ENCODE data around the gene TLE3.
"Not testable (repeated sequence)": the region's sequence is repeated elsewhere in the genome, so short reads cannot be mapped to it uniquely, and the experiment has no call there.

The TLE3 gene

GRCh38 chr15:70125605-70126004 is 27.9 kb upstream of the TLE3 start:
- no peak for FAIRE-seq

- no peak for FAIRE-seq
These were observed 24.0 kb upstream of the TLE3 start for GRCh38 chr15:70121624-70122302.

DNA sequence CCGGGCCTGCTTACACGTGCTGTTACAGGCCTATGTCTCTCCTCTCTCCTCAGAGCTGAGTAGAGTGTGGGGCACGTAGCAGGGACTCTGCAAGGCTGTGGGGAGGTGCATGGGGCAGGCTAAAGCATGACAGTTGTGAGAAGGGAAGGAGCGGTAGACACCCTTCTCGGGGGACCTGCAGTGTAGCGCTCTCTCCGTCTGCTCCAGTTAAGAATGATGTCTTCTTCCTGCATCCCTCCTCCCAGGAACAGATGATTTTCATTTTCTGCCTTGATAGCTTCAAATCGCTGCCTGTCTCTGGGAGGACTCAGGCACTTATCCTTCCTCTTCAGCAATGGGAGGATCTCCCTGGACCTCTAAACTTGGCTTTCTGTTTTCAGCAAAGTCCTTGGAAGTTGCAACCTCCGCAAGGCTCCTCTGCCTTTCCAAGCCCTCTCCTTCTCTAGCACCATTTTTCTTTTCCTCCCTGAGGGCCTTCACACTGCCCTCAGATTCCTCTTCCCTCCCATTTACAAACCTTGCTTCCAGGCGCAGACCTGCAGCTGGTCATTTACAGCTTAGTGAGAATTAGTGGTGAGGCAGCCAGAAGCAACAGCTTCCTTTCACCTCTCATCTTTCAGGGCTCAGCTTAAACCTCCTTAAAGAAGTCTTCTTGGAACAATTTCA is 23.4 kb upstream of the TLE3 start:
- FAIRE-seq = no peak

GRCh38 chr15:70119911-70120508 is 22.3 kb upstream of the TLE3 start:
- no peak for FAIRE-seq

DNA sequence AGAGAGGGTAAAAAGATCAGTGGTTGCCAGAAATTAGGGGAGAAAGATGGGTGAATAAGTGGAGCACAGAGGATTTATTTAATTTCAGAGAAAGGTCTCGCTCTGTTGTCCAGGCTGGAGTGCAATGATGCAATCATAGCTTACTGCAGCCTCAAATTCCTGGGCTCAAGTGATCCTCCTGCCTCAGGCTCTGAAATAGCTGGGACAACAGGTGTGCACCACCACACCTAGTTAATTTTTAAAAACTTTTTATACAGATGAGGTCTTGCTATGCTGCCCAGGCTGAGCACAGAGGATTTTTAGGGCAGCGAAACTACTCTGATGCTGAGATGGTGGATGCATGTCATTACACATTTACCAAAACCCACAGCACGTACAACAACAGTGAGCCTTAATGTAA is 20.9 kb upstream of the TLE3 start:
- no peak for FAIRE-seq

- FAIRE-seq = no peak
These were observed 18.6 kb upstream of the TLE3 start for GRCh38 chr15:70116317-70116716.

DNA sequence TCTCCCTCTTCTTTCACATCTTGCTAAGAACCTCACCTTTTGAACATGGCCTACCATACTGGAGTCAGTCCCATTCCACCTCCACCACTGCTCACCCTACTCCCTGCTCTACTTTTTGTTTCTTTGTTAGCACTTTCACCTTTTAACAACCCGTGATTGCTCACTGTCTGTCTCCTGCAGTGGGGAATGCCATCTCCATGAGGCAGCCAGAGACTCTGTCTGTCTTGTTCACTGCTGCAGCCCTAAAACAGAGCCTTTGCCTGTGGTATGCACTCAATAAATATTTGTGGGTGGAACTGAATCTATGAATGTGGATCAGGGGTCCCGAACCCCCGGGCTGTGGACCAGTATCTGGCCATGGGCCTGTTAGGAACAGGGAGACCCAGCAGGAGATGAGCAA is 16.5 kb upstream of the TLE3 start:
- FAIRE-seq = no peak

DNA sequence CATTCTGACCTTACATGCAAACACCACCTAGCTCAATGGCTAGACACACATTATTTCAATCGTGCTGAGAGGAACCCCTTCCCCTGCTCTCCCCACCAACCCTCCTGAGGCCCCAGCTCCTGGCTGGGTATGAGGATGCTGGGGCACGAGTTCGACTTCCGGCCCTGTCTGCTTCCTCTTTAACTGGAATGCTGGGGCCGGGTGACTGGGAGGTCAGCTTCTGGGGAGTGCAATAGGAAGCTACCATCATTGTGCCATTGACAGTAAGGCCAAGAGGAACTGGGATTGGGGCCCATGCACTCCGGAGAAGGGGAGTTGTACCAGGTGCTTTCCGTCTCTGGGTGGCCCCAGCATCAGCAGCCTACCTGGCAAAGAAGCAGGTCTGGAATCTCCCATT is 15.6 kb upstream of the TLE3 start:
- FAIRE-seq = no peak

DNA sequence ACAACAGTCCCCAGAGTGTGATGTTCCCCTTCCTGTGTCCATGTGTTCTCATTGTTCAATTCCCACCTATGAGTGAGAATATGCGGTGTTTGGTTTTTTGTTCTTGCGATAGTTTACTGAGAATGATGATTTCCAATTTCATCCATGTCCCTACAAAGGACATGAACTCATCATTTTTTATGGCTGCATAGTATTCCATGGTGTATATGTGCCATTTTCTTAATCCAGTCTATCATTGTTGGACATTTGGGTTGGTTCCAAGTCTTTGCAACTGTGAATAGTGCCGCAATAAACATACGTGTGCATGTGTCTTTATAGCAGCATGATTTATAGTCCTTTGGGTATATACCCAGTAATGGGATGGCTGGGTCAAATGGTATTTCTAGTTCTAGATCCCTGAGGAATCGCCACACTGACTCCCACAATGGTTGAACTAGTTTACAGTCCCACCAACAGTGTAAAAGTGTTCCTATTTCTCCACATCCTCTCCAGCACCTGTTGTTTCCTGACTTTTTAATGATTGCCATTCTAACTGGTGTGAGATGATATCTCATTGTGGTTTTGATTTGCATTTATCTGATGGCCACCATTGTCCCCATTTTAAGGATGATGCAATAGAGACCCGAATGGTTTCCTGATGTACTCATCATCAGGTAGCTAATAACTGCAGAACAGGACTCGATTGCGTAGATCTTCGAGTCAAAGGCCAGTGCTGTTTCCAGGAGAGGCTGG is 15.0 kb upstream of the TLE3 start:
- FAIRE-seq = not testable (repeated sequence)

GRCh38 chr15:70112074-70112395 is 14.3 kb upstream of the TLE3 start:
- no peak for FAIRE-seq

DNA sequence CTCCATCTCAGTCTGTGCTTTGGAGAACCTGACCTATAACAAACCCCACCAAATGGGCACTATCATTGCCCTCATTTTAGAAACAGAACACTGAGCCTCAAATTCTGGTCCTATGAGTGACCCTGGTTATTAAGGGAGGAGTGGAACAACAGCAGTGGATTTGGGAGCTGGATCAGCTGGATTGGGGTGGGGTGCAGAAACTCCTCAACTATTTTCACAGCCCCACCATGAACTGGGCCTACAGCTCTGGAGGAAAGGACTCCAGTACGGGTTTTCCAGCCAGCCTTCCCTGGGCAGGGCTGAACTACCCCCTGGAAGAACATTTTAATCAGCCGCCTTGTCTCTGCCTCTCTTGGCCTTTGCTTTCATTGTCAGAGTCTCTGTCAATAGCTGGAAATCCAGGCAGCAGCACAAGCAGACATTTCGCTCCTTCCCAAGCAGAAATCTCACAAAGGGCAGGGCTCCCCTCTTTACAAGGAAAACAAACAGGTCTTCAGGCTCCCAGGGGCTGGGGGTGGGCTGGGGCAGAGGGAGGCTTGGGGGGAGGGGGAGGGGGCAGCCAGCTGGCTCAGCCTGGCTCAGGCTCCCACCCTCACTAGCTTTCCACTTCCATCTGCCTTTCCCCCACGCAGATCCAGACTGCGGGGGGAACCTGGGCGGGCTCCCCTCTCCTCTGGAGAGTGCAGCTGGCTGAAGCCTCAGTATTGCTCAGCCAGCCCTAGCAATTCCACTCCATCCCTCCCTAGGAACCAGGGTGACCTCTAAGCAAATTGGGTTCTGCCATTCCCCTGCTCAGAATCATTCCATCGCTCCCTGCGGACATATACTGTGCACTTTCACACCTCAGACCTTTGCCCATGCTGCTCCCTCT is 13.7 kb upstream of the TLE3 start:
- FAIRE-seq = no peak

DNA sequence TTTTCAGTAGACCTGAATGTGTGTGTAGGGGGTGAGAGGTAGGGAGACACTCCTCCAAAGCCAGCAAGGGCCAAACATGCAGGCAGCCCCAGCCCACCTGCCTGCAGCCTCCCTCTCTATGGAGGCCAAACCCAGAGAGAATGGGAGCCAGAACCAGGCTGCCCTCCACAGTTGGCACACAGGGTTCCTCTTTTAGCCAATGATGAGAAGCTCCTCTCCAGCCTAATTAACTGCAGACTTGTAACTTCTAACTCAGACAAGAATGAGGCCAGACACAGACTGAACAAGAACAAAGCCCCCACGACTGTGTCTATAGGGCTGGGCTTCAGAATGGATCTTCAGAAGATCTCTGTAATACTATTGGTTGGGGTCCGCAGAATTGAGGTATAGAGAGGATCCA is 12.3 kb upstream of the TLE3 start:
- no peak for FAIRE-seq

DNA sequence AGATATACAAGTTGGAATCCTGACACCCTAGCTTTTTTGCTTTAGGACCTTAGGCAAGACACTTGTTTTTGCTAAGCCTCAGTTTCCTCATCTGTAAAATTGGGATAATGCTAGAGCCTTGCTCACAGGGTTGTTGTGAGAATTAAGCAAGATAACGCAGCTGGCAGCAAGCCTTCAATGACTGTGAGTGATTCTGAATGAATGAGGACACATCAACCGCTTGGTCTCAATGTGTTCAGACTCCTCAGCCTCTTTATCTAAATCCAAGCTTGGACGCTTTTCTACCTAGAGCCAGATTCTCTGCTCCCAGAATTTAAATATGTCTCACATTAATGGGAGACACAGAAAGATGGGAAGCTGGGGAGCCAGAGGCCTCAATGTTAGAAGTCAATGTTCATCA is 11.8 kb upstream of the TLE3 start:
- FAIRE-seq = no peak

GRCh38 chr15:70103880-70104626 is 6.3 kb upstream of the TLE3 start:
- FAIRE-seq = no peak

DNA sequence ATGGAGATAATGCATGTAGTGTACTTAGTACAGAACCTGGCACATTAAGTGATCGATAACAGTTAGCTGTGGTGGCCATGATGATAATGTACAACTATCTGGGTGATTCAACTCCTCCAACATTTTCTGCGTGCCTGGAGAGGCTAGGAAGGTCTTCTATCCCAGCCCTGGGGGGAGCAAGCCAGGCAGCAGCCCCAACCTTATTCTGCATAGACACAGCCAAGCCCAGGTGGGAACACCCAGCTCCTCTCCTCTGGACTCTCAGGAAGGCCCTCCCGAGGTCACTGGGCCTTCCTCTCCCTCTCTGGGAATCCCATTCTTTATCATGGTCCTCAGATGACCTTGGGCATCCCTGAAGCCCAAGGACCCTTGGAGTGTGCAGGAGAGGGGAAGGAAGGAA is 5.1 kb upstream of the TLE3 start:
- no peak for FAIRE-seq

GRCh38 chr15:70101459-70102113 is 3.9 kb upstream of the TLE3 start:
- no peak for FAIRE-seq

DNA sequence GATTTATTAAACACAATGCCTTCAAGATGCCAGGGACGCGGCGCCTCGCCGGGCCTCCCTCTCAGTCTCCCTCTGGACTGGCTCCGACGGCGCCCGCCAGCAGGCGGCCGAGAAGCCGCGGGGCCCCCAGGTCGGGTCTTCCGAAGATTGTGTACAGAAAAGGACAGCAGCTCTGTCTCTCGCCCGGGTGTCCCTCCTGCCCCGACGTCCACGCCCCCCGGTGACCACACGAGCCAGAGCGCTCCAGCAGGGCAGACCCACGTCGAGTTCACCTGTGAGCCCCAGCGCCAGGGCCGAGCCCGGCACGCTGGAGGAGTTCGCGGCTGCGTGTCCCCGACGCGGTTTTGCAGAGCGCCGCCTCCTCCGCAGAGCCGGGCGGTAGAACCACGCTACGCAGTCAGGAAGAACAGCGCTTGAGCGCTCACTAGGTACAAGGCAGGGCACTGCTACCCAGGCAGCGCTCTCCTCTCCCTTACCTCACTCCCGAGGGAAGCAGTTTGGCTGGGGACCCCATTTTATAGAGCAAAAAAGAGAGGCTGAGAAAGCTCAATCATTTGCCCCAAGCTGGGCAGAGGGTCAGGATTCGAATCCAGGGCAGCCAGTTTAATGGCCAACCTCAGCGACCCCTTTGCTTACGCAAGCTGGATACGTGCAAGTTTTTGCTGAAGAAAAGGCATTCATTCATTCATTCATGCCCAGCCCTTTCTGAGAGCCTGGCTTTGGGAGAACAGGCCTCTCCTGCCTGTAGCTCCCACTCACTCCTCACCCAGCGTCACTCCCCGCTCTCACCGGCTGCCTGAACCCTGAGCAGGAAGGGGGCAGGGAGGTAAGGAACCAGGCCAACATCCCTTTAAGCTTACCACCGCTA is 3.0 kb upstream of the TLE3 start:
- FAIRE-seq = no peak

- FAIRE-seq = no peak
These were observed 2.3 kb upstream of the TLE3 start for GRCh38 chr15:70099967-70100473.

DNA sequence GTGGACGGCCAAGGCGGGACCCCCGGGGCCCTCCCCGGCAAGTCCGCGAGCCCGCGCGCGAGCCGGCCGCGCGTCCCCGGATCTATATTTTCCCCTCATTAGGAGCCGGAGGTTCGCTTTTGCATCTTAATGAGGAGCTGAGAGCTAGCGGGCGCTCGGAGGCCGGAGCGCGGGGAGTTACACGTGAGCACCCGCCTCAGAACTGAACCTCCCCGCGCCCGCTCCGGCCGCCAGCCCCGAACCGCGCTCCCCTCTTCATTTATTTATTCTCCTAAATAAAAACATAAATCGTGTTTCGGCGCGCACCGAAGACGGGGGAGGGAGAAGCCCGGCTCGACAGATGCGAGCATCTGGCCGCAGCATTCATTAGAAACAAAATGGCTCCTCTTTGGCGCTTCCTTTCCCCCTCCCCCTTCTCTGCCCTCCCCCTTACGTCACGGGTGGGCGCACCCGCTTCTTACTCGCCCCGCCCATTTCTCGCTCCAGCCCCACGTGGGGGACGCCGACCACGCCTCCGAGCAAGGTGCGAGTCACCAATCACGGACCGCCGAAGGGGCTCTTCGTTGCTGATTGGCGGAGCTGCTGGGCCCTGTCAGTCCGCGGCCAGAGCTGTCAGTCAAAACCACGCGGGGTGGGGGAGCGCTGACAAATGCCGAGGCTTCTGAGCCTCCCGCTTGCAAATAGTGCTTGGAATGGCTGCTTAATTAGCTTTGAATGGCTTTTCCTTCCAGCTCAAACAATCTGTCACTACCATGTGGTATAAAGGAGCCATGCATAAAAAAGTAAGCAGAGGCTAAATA is 1.6 kb upstream of the TLE3 start:
- FAIRE-seq = peak; percentile 94
